Activated T-helper 17 cell treated with anti-CD3 and anti-CD28 coated beads, Interleukin-2, amount 50 U/mL, for 72 hours (primary cell): ENCODE measurements around the gene IL26. TPM values are rescaled to one million over a fixed set of nuclear protein-coding genes. Genes with fewer than 3 reads are reported as not detected.

Experiments used
- ATAC-seq: fragments of 150-1000 bp; cut with Tn5 transposase; replicated peaks from 2 replicates; pipeline ENCODE4 v1.10.0; 2021; ENCODE audit warnings: mild to moderate bottlenecking, moderate library complexity
- H3K27ac Mint-ChIP-seq: one replicate; pipeline ENCODE4 v1.8.0; 2022; ENCODE audit warnings: mixed read lengths
- H3K27me3 Mint-ChIP-seq: one replicate; pipeline ENCODE4 v1.8.0; 2022; ENCODE audit warnings: mixed read lengths
- H3K36me3 Mint-ChIP-seq: one replicate; pipeline ENCODE4 v1.8.0; 2022; ENCODE audit warnings: low read depth, mild to moderate bottlenecking, mixed read lengths
- H3K4me1 Mint-ChIP-seq: one replicate; pipeline ENCODE4 v1.8.0; 2022; ENCODE audit warnings: mixed read lengths
- H3K4me3 Mint-ChIP-seq: one replicate; pipeline ENCODE4 v1.8.0; 2022; ENCODE audit warnings: mild to moderate bottlenecking, mixed read lengths
- H3K9me3 Mint-ChIP-seq: one replicate; pipeline ENCODE4 v1.8.0; 2022; ENCODE audit warnings: mixed read lengths
- total RNA-seq, 2 donors: library from RNA; stranded (reverse); gene quantifications; one replicate each; pipeline ENCODE4 v1.2.3, GENCODE V29; 2022

IL26 gene
- total RNA-seq, 2 donors from 2014 or later, result 8.0 to 66.8 TPM

DNA sequence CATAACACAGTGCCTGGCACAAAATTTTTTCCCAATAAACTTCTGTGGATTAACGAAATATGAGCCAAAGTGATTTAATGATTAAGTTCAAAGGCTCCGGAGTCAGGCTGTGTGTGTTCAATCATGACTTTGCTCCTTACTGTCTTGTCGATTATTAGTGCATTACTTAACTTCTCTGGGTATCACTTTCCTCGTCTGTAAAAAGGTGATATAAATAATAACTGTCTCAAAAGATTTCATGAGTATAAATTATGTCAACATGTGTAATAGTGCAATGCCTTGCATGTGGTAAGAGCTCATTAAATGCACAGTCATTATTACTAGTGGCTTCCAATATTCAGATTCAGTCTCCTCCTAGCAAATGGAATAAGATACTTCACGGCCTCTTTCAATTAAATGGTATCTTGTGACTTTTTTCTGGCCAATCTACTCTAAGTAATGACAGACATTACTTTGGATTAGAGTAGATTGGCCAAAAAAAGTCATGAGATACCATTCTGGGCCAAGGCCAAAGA lies 59.2 kb downstream of the IL26 start:
- ATAC-seq, result no peak
- Mint-ChIP-seq H3K9me3 (no peaks in the 10 kb centered on the region), H3K4me1 (peaks cover 7% of the 10 kb centered on the region), H3K27me3 (no peaks in the 10 kb centered on the region), H3K27ac (no peak overlapping the region), H3K36me3 (no peaks in the 10 kb centered on the region), H3K4me3 (no peak overlapping the region)

DNA sequence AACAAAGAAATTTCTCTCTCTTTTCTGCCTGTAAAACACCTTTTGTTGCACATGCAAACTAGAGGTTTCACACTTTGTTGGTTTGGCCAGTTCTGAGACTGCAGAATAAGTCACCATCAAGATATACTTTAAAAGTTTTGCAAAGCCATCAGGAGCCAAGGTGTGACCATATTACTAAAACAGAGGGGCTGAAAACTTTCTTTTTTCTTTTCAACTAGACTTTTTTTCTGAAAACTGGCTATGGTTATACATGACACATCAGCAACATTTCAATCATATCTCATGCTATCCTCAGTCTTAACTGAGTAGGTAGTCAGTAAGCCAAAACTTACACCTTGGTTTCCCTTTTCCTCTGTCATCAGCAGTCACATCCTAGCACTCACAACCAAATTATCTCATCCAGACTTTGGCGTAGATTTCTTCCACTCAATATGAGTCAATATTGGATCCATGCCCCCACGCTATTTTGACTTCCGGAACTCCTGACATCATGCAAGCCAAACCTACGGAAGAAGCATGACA lies 62.0 kb downstream of the IL26 start:
- ATAC-seq, result peak; percentile 92
- Mint-ChIP-seq H3K4me3 (no peak overlapping the region), H3K27ac (no peak overlapping the region), H3K36me3 (no peaks in the 10 kb centered on the region), H3K9me3 (no peaks in the 10 kb centered on the region), H3K27me3 (no peaks in the 10 kb centered on the region), H3K4me1 (no peaks in the 10 kb centered on the region)

DNA sequence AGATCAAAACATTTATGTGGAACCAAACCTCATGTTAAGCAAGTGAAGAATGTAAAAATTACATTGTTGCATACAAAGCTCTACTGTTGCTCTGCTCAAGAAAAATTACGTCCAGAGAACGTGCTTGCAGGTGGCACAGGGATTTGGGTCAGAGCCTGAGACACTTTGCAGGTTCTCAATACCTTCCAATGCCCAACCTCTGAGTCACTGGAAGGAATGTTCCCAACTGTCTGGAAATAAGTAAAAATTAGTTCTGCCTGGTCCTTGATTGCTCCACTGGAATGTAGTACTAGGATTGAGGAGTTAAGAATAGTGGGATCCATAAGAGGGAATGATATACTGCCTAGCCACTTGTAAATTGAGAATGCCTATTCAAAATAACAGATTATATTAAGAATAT lies 63.2 kb downstream of the IL26 start:
- Mint-ChIP-seq H3K4me1 (no peaks in the 10 kb centered on the region), H3K27me3 (no peaks in the 10 kb centered on the region), H3K27ac (no peak overlapping the region), H3K36me3 (no peaks in the 10 kb centered on the region), H3K9me3 (no peaks in the 10 kb centered on the region), H3K4me3 (no peak overlapping the region)
- ATAC-seq, result no peak

DNA sequence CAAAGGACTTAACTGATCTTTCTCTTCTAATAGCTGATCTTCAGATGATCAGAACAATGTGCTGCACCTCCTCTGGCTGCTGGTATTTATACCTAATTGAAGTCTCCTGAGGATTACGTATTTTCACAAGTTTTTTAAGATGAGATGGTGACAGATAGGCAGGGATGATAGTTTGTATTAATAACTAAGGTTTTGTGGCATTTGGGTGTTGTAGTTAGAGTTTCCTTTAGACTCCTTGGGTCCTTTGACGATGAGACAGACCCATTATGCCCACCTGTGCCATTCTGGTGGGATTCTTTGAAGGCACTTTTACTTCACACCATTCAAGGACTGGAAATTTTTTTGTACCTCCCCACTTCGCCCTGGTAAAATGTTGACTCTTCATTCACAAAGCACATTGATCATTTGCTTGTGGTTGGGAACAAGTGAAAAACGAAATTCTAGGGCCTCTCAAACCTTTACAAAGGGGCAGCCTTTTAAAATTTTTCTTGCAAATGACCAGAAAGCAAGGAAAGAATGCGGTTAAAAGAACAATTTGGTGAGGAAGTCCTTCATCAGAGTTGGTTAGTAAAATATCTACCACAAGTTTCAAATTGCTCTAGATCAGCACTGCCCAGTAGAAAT lies 65.8 kb downstream of the IL26 start, which contains the start of gene IFNG:
IFNG (minus strand) TSS at position 60 of the 624 bp plus-strand sequence. CDS start 125 bp downstream, outside the sequence.
- no peaks in the 10 kb centered on the region for H3K4me1 Mint-ChIP-seq
- H3K9me3 Mint-ChIP-seq, result no peaks in the 10 kb centered on the region
- H3K4me3 Mint-ChIP-seq, result peak within 1 kb of the TSS; percentile 63
- no peaks in the 10 kb centered on the region for H3K27me3 Mint-ChIP-seq
- peak; percentile 14 for ATAC-seq
- peak within 1 kb of the TSS; percentile 42 for H3K27ac Mint-ChIP-seq
- peaks cover 11% of the 10 kb centered on the region for H3K36me3 Mint-ChIP-seq

DNA sequence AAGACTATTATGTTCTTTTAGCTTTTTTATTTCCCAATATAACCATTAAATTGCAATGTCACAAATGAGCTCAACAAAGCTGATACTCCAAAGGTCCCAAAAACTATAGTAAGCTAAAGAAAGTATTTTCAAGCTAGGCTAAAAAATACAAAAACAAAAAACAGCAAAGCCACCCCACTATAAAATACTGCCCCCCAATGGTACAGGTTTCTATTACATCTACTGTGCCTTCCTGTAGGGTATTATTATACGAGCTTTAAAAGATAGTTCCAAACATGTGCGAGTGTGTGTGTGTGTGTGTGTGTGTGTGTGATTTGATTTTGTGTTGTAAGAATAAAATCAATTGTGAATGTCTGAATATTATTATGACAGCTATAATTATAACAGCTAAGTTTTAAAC lies 67.2 kb downstream of the IL26 start:
- H3K9me3 Mint-ChIP-seq, result no peaks in the 10 kb centered on the region
- no peak overlapping the region for H3K27ac Mint-ChIP-seq
- ATAC-seq, result peak; percentile 35
- no peaks in the 10 kb centered on the region for H3K4me1 Mint-ChIP-seq
- no peaks in the 10 kb centered on the region for H3K27me3 Mint-ChIP-seq
- H3K4me3 Mint-ChIP-seq, result peak overlapping the region; percentile 63
- H3K36me3 Mint-ChIP-seq, result peaks cover 11% of the 10 kb centered on the region

DNA sequence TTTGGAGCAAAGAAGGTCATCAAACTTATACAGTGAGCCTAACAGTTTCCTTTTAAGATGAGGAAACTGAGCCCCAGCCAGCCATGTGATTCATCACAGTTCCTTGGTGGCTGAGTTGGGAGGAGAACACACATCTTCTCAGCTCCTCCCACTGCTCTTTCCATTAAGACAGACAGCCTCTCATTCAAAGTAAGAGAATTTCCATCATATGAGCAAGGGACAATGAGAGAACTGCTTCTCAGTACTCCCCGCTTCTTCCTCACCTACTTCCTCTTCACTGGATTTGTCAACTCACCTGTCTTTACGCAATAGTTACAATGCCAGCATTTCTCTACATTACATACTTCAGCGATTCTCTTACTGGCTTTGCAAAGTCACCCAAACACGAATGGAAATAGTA lies 68.2 kb downstream of the IL26 start:
- peak; percentile 83 for ATAC-seq
- H3K4me3 Mint-ChIP-seq, result peak overlapping the region; percentile 63

DNA sequence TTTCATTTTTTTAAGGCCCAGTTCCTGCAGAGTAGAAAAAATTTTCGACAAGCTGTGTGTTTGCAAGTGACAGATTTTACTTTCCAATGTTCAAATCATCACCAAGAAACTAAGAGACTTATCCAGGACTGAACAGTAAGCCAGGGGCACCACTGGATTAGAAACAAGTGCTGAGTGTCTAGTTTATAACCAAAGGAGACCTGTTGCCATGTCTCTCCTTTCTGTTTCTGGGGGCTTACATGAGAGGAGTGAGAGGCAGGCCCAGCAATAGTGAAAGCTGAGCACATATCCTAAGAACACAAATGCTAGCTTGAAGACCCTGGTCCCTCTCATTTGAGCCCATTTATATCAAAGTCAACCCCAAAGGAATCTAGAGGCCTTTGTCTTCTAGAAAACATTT lies 69.0 kb downstream of the IL26 start:
- Mint-ChIP-seq H3K4me3 (peak overlapping the region; percentile 63), H3K4me1 (no peaks in the 10 kb centered on the region)
- no peak for ATAC-seq

More for the DNA sequence above, 68.2 kb downstream of the IL26 start:
- Mint-ChIP-seq H3K4me1 (no peaks in the 10 kb centered on the region), H3K27me3 (no peaks in the 10 kb centered on the region), H3K27ac (peak overlapping the region; percentile 7), H3K36me3 (peaks cover 11% of the 10 kb centered on the region), H3K9me3 (no peaks in the 10 kb centered on the region)

DNA sequence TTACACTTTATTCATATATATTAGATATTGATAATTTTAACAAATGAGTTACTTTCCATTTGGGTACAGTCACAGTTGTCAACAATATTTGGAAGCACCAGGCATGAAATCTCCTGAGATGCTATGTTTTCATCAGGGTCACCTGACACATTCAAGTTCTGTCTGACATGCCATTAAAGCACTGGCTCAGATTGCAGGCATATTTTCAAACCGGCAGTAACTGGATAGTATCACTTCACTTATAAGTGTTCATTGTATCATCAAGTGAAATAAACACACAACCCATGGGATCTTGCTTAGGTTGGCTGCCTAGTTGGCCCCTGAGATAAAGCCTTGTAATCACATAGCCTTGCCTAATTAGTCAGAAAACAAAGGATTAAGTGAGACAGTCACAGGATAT lies 70.8 kb downstream of the IL26 start:
- H3K4me1 Mint-ChIP-seq, result no peaks in the 10 kb centered on the region
- no peak overlapping the region for H3K27ac Mint-ChIP-seq
- H3K27me3 Mint-ChIP-seq, result no peaks in the 10 kb centered on the region
- ATAC-seq, result no peak
- peaks cover 11% of the 10 kb centered on the region for H3K36me3 Mint-ChIP-seq
- no peaks in the 10 kb centered on the region for H3K9me3 Mint-ChIP-seq
- H3K4me3 Mint-ChIP-seq, result no peak overlapping the region

More for the DNA sequence above, 69.0 kb downstream of the IL26 start:
- Mint-ChIP-seq H3K27me3 (no peaks in the 10 kb centered on the region), H3K9me3 (no peaks in the 10 kb centered on the region), H3K27ac (peak overlapping the region; percentile 7), H3K36me3 (peaks cover 11% of the 10 kb centered on the region)

Other genes with a start within 250 kb of the IL26 start
- gene IFNG-AS1, start 236.4 kb downstream of the IL26 start, total RNA-seq, result not detected
- 10 to 100 TPM; 33.2 to 51.7 TPM for gene IFNG, start 66.1 kb downstream of the IL26 start, total RNA-seq
- gene IL22, start 27.8 kb upstream of the IL26 start, total RNA-seq, result 100 to 1,000 TPM in 1 of 2 donors, 10 to 100 TPM in 1; 52.3 to 253 TPM
- gene MDM1, start 106.6 kb upstream of the IL26 start, total RNA-seq, result 10 to 100 TPM; 14.2 to 31.5 TPM